Astrocyte (in vitro differentiated cells and primary cell): ENCODE measurements around the gene COL2A1. TPM values are rescaled to one million over a fixed set of nuclear protein-coding genes. Genes with fewer than 3 reads are reported as not detected.

Experiments used
- DNase-seq: peaks from one replicate; pipeline ENCODE4 v3.0.0-alpha.2; 2010; ENCODE audit warnings: low read depth
- FAIRE-seq: peaks from 2 replicates; lab custom pipeline; 2011; peaks lifted over from hg19 to GRCh38; lab: Jason Lieb, UNC
- H2AFZ ChIP-seq: 2 replicates; pipeline ENCODE4 v1.6.0; 2012; ENCODE audit warnings: low read depth, low read length, inconsistent platforms
- H3K27ac ChIP-seq: 2 replicates; pipeline ENCODE4 v1.5.1; 2011; ENCODE audit warnings: low read depth, low read length, inconsistent platforms
- H3K27me3 ChIP-seq: 2 replicates; pipeline ENCODE4 v1.6.0; 2011; ENCODE audit warnings: low read length, inconsistent platforms; ENCODE audit not compliant: insufficient read depth
- H3K36me3 ChIP-seq: 2 replicates; pipeline ENCODE4 v1.5.1; 2011; ENCODE audit warnings: low read length, inconsistent platforms; ENCODE audit not compliant: insufficient read depth
- H3K4me1 ChIP-seq: 2 replicates; pipeline ENCODE4 v1.5.1; 2011; ENCODE audit warnings: low read length, inconsistent platforms; ENCODE audit not compliant: insufficient read depth
- H3K4me2 ChIP-seq: 2 replicates; pipeline ENCODE4 v1.6.0; 2012; ENCODE audit warnings: low read length, inconsistent platforms
- H3K4me3 ChIP-seq: 2 replicates; pipeline ENCODE4 v1.5.1; 2011; ENCODE audit warnings: low read depth, mild to moderate bottlenecking, low read length, inconsistent platforms; ENCODE audit not compliant: insufficient read depth
- H3K79me2 ChIP-seq: 2 replicates; pipeline ENCODE4 v1.6.0; 2012; ENCODE audit warnings: mild to moderate bottlenecking, low read length, inconsistent platforms; ENCODE audit not compliant: insufficient read depth
- H3K9ac ChIP-seq: 2 replicates; pipeline ENCODE4 v1.6.0; 2012; ENCODE audit warnings: mild to moderate bottlenecking, low read length, inconsistent platforms
- H3K9me3 ChIP-seq: 2 replicates; pipeline ENCODE4 v1.5.1; 2012; ENCODE audit warnings: low read depth, mild to moderate bottlenecking, low read length, inconsistent platforms; ENCODE audit not compliant: insufficient read depth
- H4K20me1 ChIP-seq: 2 replicates; pipeline ENCODE4 v1.6.0; 2012; ENCODE audit warnings: low read length, inconsistent platforms; ENCODE audit not compliant: insufficient read depth
- H3K27ac Mint-ChIP-seq: one replicate; pipeline ENCODE4 v1.8.0; 2021; ENCODE audit warnings: mild to moderate bottlenecking, mixed read lengths; ENCODE audit not compliant: unreplicated experiment
- H3K27me3 Mint-ChIP-seq: one replicate; pipeline ENCODE4 v1.8.0; 2021; ENCODE audit warnings: low read depth, mixed read lengths; ENCODE audit not compliant: unreplicated experiment
- H3K36me3 Mint-ChIP-seq: one replicate; pipeline ENCODE4 v1.8.0; 2021; ENCODE audit warnings: low read depth, mixed read lengths; ENCODE audit not compliant: unreplicated experiment
- H3K4me1 Mint-ChIP-seq: one replicate; pipeline ENCODE4 v1.8.0; 2021; ENCODE audit warnings: low read depth, mixed read lengths; ENCODE audit not compliant: unreplicated experiment
- H3K4me3 Mint-ChIP-seq: one replicate; pipeline ENCODE4 v1.8.0; 2021; ENCODE audit warnings: mild to moderate bottlenecking, moderate library complexity, mixed read lengths; ENCODE audit not compliant: unreplicated experiment
- H3K9me3 Mint-ChIP-seq: one replicate; pipeline ENCODE4 v1.8.0; 2021; ENCODE audit warnings: mild to moderate bottlenecking, mixed read lengths; ENCODE audit not compliant: unreplicated experiment
- EZH2 ChIP-seq: IDR thresholded peaks from 2 replicates; pipeline ENCODE4 v1.6.1; 2012; ENCODE audit warnings: mild to moderate bottlenecking, low read length, inconsistent platforms; ENCODE audit not compliant: insufficient read depth
- total RNA-seq: library from RNA; stranded (reverse); gene quantifications from 2 replicates; pipeline ENCODE4 v1.2.1, GENCODE V29; 2021
- TF ChIP-seq, protein P1 (sequence below): IDR thresholded peaks from 2 replicates; pipeline ENCODE4 v1.5.1; 2011; ENCODE audit warnings: low read depth, mild to moderate bottlenecking, inconsistent platforms, low read length, moderate library complexity; ENCODE audit not compliant: insufficient read depth

The COL2A1 gene
- total RNA-seq, 1 donor from 2014 or later: 20.3 TPM

DNA sequence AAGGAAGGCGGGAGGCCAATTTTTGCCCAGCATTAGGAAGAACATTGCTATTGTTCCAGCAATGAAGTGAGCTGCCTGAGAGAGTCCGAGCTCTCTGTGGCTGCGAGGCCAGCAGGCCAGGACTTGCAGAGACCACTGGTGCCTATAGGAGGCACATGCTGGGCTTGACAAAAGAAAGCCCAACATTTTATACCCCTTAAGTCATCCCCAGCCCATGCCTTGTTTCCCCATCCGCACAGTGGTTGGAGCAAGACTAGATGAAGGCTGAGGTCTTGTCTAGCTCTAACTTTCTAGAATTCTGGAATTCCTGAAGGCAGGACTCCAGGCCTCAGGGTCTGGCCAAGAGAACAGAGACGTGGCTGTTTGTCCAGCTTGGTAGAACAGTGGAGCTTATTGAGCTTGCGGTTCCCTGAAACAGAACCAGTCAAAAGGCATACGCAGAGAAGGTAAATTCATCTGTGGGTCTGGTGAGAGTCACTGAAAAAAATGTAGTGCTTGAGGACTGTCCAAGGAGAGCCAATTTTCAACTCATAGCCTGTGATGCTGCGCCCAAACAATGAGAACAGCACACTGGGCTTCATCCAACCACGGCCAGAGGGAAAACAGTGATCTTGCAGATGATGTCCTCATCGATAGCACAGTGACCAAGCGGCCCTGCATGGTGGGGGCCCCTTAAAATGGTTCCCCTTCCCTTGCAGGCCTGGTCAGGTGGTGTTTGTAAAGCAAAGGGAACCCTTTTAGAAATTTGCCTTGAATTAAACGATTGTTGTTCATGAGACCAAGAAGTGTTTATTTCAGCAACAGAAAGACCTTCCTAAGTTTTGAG lies 27.1 kb upstream of the COL2A1 start:
- Histone ChIP-seq H4K20me1 (no peaks in the 10 kb centered on the region), H3K4me3 (no peak overlapping the region), H2AFZ (no peak overlapping the region), H3K4me2 (no peak overlapping the region), H3K79me2 (no peaks in the 10 kb centered on the region), H3K4me1 (no peaks in the 10 kb centered on the region), H3K9me3 (no peaks in the 10 kb centered on the region), H3K27me3 (no peaks in the 10 kb centered on the region), H3K36me3 (no peaks in the 10 kb centered on the region), H3K27ac (no peak overlapping the region), H3K9ac (no peak overlapping the region)
- TF ChIP-seq EZH2: no peak
- TF ChIP-seq, protein P1, sequence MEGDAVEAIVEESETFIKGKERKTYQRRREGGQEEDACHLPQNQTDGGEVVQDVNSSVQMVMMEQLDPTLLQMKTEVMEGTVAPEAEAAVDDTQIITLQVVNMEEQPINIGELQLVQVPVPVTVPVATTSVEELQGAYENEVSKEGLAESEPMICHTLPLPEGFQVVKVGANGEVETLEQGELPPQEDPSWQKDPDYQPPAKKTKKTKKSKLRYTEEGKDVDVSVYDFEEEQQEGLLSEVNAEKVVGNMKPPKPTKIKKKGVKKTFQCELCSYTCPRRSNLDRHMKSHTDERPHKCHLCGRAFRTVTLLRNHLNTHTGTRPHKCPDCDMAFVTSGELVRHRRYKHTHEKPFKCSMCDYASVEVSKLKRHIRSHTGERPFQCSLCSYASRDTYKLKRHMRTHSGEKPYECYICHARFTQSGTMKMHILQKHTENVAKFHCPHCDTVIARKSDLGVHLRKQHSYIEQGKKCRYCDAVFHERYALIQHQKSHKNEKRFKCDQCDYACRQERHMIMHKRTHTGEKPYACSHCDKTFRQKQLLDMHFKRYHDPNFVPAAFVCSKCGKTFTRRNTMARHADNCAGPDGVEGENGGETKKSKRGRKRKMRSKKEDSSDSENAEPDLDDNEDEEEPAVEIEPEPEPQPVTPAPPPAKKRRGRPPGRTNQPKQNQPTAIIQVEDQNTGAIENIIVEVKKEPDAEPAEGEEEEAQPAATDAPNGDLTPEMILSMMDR: no peak
- FAIRE-seq (no peak), DNase-seq (no peak)
- Mint-ChIP-seq H3K4me3 (no peak overlapping the region), H3K9me3 (no peaks in the 10 kb centered on the region), H3K27me3 (peaks cover 3% of the 10 kb centered on the region), H3K36me3 (no peaks in the 10 kb centered on the region), H3K4me1 (peaks cover 19% of the 10 kb centered on the region), H3K27ac (no peak overlapping the region)

DNA sequence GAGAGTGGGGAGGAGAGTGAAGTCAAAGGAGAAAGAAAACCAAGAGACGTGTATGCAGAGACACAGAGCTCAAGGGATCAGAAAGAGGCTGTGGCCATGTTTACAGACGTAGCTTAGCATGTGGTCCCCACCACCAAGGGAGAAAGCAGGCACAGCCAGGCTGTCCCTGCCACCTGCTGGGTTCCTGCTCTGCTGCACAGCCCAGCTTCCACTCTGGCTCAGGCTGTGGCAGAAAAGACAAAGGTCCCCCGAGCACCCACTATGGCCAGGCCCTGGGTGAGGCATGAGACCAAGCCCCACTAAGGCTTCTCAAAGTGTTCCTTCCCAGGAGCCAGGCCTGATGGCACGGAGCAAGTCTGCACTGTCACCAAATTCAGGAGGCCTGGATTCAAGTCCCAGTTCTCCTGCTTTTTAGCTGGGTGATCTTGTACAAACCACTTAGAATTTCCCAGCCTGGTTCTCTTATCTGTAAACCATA lies 25.9 kb upstream of the COL2A1 start:
- TF ChIP-seq, protein P1: no peak
- no peak for TF ChIP-seq EZH2
- Histone ChIP-seq H3K9me3 (no peaks in the 10 kb centered on the region), H3K4me1 (no peaks in the 10 kb centered on the region), H3K27me3 (no peaks in the 10 kb centered on the region), H2AFZ (no peak overlapping the region), H3K4me3 (no peak overlapping the region), H3K4me2 (no peak overlapping the region), H3K9ac (no peak overlapping the region), H3K27ac (no peak overlapping the region), H4K20me1 (no peaks in the 10 kb centered on the region), H3K79me2 (no peaks in the 10 kb centered on the region), H3K36me3 (no peaks in the 10 kb centered on the region)
- no peak for FAIRE-seq
- H3K9me3 Mint-ChIP-seq: no peaks in the 10 kb centered on the region
- H3K36me3 Mint-ChIP-seq: no peaks in the 10 kb centered on the region
- peaks cover 4% of the 10 kb centered on the region for H3K27me3 Mint-ChIP-seq
- H3K4me3 Mint-ChIP-seq: no peak overlapping the region
- no peak for DNase-seq
- H3K4me1 Mint-ChIP-seq: peaks cover 19% of the 10 kb centered on the region
- H3K27ac Mint-ChIP-seq: no peak overlapping the region
